ENCODE measurements around the gene DSCAML1. TPM values are rescaled to one million over a fixed set of nuclear protein-coding genes. Genes with fewer than 3 reads are reported as not detected.

Gene DSCAML1
- total RNA-seq, 2 donors from 2014 or later: 0.21 to 0.41 TPM

DNA sequence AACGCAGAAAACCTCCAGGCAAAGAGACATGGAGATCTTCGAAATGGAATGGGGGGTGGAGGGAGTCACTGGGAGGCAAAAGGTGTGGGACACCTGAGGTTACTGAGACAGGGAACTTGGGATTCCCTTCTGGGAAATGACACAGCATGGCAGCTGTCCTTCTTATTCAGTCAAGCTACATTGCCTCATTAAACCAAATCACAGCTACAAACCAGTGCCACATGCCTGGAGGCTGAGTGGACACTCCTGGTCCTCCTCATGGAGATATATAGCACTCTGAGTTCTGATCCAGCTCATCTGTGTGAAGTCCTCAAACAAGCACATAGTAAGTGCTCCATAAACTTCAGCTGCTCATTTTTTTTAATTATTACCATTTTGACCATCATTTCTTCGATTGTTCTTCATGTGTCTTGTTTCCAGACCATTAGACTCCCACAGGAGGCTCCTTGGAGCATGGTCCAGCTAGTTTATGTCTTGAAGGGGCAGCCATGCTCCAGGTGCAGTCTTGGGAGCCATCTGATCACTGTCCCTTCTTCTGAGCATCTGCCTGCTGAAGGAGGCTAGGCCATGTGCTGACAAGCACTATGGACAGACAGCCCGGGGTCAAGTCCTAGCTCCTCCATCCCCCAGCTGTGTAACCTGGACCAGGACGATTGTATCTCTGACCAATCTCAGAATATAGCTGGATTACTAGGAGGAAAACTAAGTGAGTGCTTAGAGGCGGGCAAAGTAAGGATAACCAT is 37.2 kb upstream of the DSCAML1 start:
- Histone ChIP-seq H3K27me3 (replicated peaks; ENCODE audit: insufficient read depth) (no peaks in the 10 kb centered on the region), H3K27ac (no peak overlapping the region), H3K4me3 (no peak overlapping the region), H3K9me3 (no peaks in the 10 kb centered on the region), H3K4me1 (ENCODE audit: control insufficient read depth in 1 of 2, low read depth in 2 of 2) (no peaks in the 10 kb centered on the region), H3K36me3 (no peaks in the 10 kb centered on the region)
- no peak for TF ChIP-seq CTCF (IDR thresholded peaks at IDR 0.05)
- DNase-seq (ENCODE audit: low spot score): no peak
- no peak for ATAC-seq (ENCODE audit: insufficient number of reproducible peaks, low FRiP score, low read depth)

- H3K27ac ChIP-seq: no peak overlapping the region
- no peaks in the 10 kb centered on the region for H3K9me3 ChIP-seq
- no peak overlapping the region for H3K4me3 ChIP-seq
- TF ChIP-seq CTCF (IDR thresholded peaks at IDR 0.05): no peak
- no peak for ATAC-seq (ENCODE audit: insufficient number of reproducible peaks, low FRiP score, low read depth)
- H3K27me3 ChIP-seq (replicated peaks; ENCODE audit: insufficient read depth): no peaks in the 10 kb centered on the region
- H3K4me1 ChIP-seq (ENCODE audit: control insufficient read depth in 1 of 2, low read depth in 2 of 2): no peaks in the 10 kb centered on the region
- no peaks in the 10 kb centered on the region for H3K36me3 ChIP-seq
- no peak for DNase-seq (ENCODE audit: low spot score)
Measured at GRCh38 chr11:117833401-117833891, 36.4 kb upstream of the DSCAML1 start.

GRCh38 chr11:117832511-117832910 is 35.5 kb upstream of the DSCAML1 start:
- ATAC-seq (ENCODE audit: insufficient number of reproducible peaks, low FRiP score, low read depth) (no peak), DNase-seq (ENCODE audit: low spot score) (no peak)
- no peak for TF ChIP-seq CTCF (IDR thresholded peaks at IDR 0.05)
- Histone ChIP-seq H3K27me3 (replicated peaks; ENCODE audit: insufficient read depth) (no peaks in the 10 kb centered on the region), H3K27ac (no peak overlapping the region), H3K4me3 (no peak overlapping the region), H3K36me3 (no peaks in the 10 kb centered on the region), H3K4me1 (ENCODE audit: control insufficient read depth in 1 of 2, low read depth in 2 of 2) (no peaks in the 10 kb centered on the region), H3K9me3 (no peaks in the 10 kb centered on the region)

GRCh38 chr11:117831661-117832415 is 34.8 kb upstream of the DSCAML1 start:
- no peak for TF ChIP-seq CTCF (IDR thresholded peaks at IDR 0.05)
- H3K27me3 ChIP-seq (replicated peaks; ENCODE audit: insufficient read depth): no peaks in the 10 kb centered on the region

DNA sequence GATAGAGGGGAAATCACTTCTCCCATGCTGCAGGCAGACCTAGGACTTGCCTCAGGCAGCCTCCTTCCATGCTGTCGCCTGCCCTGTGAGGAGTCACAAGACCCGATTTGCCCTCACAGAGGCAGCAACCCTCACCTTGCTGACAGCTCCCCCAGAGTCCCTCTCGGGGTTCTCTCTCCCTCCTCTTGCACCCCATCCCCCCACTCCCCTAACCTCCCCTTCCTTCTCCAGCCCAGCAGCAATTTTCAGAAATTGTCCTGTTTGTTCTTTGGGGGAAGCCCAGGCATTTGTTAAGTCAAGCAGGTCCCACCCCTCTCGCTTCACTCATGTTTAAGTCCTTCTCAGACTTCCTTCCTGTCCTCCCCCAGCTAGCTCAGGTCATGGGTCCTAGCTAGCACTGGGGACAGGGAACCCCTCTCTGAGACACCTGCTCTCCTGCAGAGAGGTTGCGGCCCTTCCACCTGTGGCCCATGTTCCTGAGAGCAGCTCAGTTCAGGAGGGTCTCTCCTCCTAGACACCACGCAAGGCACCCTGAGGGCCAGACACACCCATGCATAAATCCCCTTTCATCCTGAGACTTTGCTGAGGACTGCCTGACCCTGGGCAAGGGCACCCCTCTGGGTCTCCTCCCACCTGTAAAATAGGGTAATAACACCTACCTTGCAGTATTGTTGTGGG is 33.8 kb upstream of the DSCAML1 start:
- H3K9me3 ChIP-seq: no peaks in the 10 kb centered on the region
- H3K27ac ChIP-seq: no peak overlapping the region
- no peak for TF ChIP-seq CTCF (IDR thresholded peaks at IDR 0.05)
- no peaks in the 10 kb centered on the region for H3K27me3 ChIP-seq (replicated peaks; ENCODE audit: insufficient read depth)
- no peak overlapping the region for H3K4me3 ChIP-seq
- H3K4me1 ChIP-seq (ENCODE audit: control insufficient read depth in 1 of 2, low read depth in 2 of 2): no peaks in the 10 kb centered on the region
- no peaks in the 10 kb centered on the region for H3K36me3 ChIP-seq
- ATAC-seq (ENCODE audit: insufficient number of reproducible peaks, low FRiP score, low read depth) (no peak), DNase-seq (ENCODE audit: low spot score) (no peak)

More at GRCh38 chr11:117831661-117832415, 34.8 kb upstream of the DSCAML1 start:
- H3K4me3 ChIP-seq: no peak overlapping the region
- no peaks in the 10 kb centered on the region for H3K36me3 ChIP-seq
- ATAC-seq (ENCODE audit: insufficient number of reproducible peaks, low FRiP score, low read depth) (no peak), DNase-seq (ENCODE audit: low spot score) (no peak)
- H3K9me3 ChIP-seq: no peaks in the 10 kb centered on the region
- H3K4me1 ChIP-seq (ENCODE audit: control insufficient read depth in 1 of 2, low read depth in 2 of 2): no peaks in the 10 kb centered on the region
- no peak overlapping the region for H3K27ac ChIP-seq

Data from thoracic aorta (tissue), 2 donors.